Sciatic nerve (tissue), 2 donors: ENCODE data around the gene EVC2. TPM values are rescaled to one million over a fixed set of nuclear protein-coding genes. Genes with fewer than 3 reads are reported as not detected.
"Not testable (repeated sequence)": the region's sequence is repeated elsewhere in the genome, so short reads cannot be mapped to it uniquely, and the experiment has no call there.

Experiments
- ATAC-seq: fragments of 200-7000 bp; cut with Tn5 transposase; one replicate; pipeline ENCODE4 v1.9.1; 2020; ENCODE audit warnings: mild to moderate bottlenecking, moderate library complexity
- DNase-seq: peaks from one replicate; pipeline ENCODE4 v3.0.0-alpha.2; 2020; ENCODE audit warnings: low spot score
- intact Hi-C: fragments of 100-400 bp; cut with DNase I; formaldehyde crosslinking; loops from one replicate; pipeline ENCODE4 v1.14.2; 2022
- total RNA-seq: library from RNA; stranded (reverse); fragmentation: NEBNext Ultra II Directional; extraction: Animal tissue kit (Norgen Biotek cat#: 25700); gene quantifications from one replicate; pipeline ENCODE4 v1.2.1, GENCODE V29; 2021
- donor health status: DM: no; HTN: no; CAD: no.
- donor health status: DM: no; HTN: no; CAD: no.

The EVC2 gene
- total RNA-seq, 1 donor from 2014 or later, result 12.5 TPM

DNA sequence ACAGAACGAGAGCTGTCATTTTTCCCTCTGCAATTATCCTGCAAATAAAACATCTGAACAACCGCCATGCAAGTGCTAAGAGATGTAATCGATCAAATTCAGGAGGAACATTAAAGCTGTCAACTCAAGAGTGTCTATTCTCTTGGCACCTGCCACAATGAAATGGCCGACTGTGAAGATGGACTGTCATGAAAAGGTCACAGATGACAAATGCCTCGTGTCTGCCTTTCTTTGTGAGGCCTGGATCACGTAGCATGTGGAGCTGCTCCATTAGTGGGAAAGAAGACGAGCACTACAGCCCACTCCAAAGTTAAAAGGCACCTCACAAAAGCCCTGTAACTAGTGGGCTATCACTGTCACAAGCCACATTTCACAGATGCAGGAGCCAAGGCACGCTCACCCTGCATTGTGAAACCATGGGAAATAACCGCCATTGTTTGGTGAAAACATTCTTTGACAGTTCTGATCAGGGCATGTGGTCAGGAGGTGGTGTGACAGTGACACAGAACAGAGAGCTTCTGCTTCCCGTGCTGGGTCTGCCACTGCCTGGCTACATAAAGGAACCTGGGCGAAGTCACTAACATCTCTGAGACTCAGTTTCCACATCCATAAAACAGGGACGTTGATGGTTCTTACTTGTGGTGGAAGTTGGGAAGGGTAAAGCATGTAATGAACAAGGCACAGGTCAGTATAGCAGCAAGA lies 98.9 kb downstream of the EVC2 start:
- ATAC-seq (no peak), DNase-seq (no peak)
- intact Hi-C loops, result no loop called here

DNA sequence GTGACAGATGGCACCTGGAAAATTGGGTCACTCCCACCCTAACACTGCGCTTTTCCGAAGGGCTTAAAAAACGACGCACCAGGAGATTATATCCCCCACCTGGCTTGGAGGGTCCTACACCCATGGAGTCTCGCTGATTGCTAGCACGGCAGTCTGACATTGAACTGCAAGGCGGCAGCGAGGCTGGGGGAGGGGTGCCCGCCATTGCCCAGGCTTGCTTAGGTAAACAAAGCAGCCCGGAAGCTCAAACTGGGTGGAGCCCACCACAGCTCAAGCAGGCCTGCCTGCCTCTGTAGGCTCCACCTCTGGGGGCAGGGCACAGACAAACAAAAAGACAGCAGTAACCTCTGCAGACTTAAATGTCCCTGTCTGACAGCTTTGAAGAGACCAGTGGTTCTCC lies 114.5 kb downstream of the EVC2 start:
- DNase-seq, intact Hi-C loops, ATAC-seq: not testable (repeated sequence)

DNA sequence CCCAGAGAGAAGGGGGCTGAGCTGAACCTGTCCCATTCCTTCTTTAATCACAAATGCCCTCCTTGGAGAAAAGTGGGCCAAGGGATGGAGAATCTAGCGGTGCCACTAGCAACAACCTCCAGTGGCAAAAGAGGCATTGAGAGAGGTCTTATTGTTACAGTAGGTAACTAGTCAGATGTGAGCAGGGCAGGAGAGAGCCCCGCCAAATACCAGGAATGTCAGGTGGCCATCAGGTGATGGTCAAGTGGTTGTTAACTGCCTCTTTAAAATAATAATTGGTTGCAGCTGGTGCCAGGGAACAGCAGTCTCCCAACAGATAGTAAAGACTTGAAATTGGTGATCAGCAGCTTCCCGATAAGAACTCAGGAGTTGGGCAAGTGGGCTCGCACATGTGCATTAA lies 116.1 kb downstream of the EVC2 start:
- ATAC-seq (no peak), DNase-seq (no peak)
- intact Hi-C loops, result no loop called here

DNA sequence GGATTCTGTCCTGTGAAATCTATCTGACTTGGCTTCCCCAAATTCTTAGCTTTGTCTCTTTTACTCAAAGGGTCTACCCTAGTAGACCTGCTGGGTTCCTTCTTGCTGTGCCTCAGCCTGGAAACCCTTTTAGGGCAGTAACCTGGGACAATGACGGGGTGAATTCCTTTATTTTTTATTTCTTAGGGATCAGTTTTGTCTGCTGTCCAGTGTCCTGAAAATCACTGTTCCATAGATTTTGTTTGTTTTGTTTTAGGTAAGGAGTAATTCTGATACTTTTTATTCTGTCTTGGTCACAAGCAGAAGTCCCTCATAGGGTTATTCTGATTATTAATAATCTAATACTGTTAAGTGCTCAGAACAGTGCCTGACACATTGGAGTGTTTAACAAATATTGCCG lies 118.9 kb downstream of the EVC2 start:
- no peak for ATAC-seq
- DNase-seq, result no peak
- intact Hi-C loops, result no loop called here

DNA sequence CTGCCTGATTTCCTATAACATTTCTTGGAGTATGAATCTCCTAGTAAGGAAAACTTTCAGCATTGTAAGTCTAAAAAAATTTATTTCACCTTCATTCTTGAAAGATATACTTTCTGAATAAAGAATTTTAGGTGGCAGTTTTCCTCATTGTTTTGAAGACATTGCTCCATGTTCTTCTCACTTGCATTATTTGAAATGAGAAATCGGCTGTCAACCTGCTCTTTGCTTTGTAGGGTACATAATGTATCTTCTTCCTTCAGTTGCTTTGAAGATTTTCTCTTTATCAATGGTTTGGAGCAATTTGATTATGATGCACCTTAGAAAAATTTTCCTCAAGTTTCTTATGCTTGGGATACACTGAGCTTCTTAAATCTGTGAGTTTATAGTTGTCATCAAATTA lies 120.3 kb downstream of the EVC2 start:
- no peak for DNase-seq
- intact Hi-C loops, result no loop called here
- no peak for ATAC-seq

DNA sequence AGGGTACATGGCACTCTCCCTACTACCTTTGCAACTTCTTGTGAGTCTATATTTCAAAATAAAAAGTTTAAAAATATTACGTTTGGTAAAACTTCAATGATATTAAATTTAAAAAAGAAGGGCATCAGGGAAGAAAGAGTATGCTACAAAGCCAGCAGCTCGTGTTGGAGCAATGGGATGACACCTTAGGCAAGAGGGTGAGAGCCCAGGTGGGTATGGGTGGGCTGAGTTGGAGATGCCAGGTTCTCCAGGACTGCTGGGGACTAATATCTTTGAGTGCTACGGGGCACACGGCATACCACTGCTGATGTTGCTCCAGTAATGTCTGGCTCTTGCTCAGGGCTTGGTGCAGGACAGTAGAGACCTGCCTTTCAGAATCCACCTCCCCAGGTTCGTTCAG lies 132.4 kb downstream of the EVC2 start:
- no peak for DNase-seq
- intact Hi-C loops, result no loop called here
- no peak for ATAC-seq

DNA sequence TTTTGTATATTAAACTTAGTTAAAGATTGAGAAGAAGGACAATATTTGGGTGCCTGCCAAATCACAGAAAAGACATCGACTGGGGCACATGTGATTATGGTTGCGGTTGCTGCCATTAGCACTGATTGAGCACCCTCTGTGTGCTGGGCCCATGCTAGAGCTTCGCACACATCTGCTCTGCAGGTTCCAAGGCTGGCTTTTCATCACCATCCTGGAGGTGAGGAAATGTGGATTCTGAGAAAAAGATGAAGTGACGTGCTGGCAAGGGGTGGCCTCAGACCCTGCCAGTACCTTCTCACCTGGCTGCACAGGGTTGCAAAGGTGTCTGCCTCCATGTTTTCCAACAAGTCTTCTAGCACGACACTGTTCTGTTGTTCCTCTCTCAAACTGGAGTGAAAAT lies 134.0 kb downstream of the EVC2 start:
- DNase-seq, result no peak
- ATAC-seq, result no peak
- intact Hi-C loops, result no loop called here

DNA sequence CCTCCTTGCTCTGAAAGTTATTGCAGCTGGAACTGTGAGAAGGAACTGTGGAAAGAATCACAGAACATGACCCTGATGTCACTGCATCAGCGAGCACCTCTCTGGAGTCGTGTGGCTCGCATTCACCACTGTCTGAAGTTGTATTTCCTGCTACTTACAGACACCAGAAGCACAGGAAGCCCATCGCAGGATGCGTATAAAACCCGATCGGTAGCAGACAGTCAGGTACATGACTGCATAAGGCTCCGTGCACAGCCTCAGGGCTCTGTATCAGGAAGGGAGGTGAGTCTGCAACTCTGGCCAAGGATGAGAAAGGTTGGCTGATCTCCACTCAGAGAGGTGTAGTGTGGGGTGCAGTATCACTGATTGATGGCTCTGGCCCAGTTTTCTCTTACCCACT lies 134.4 kb downstream of the EVC2 start:
- DNase-seq (no peak), ATAC-seq (no peak)
- intact Hi-C loops, result no loop called here

DNA sequence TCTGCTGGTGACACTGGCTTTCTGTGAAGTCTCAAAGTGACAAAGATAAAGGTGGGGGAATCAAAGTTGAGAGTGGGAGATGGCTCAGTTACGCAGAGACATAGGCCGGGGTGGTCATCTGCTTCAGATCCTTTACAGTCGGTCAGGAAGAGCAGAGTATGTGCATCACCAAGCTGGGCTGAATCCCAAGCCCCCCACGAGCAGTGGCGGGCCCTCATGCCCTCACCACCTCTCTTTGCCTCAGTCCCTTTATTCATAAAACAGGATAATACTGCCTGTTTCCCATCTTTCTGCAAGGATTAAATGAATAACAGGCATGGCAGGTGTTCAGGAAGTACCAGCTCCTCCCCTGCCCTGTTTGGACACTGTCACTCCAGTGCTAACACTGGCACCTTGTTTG lies 135.6 kb downstream of the EVC2 start:
- intact Hi-C loops, result no loop called here
- DNase-seq (no peak), ATAC-seq (no peak)

DNA sequence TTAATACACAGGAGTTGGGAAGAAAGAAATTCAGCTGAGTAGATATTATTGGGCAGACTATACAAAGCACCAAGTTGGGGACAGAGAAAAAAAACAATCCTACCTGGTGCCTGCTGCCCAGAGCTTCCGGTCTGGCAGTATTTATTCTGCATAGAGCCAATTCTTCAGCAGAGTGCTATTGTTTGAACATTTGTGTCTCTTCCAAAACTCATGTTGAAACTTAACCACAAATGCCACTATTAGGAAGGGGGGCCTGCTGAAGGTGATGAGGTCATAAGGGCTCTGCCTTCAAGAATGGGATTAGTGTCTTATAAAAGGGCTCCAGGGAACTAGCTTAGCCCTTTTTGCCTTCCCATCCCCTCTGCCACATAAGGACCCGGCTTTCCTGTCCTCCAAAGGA lies 136.2 kb downstream of the EVC2 start:
- no peak for DNase-seq
- intact Hi-C loops, result no loop called here
- ATAC-seq, result no peak

DNA sequence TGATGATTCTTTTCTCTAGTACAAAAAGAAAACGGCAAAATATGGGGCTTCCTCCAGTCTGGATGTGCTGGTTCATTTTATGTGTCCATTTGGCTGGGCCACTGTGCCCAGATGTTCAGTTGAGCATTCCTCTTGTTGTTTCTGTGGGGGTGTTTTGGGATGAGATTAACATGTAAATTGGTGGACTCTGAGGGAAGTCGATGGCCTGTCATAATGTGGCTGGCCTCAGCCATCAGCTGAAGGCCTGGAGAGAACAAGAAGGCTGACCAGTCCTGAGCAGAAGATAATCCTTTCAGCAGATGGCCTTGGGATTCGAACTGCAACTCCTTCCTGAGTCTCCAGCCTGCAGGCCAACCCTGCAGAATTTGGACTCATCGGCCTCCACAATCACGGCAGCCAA lies 136.7 kb downstream of the EVC2 start:
- ATAC-seq (no peak), DNase-seq (no peak)
- intact Hi-C loops, result no loop called here

DNA sequence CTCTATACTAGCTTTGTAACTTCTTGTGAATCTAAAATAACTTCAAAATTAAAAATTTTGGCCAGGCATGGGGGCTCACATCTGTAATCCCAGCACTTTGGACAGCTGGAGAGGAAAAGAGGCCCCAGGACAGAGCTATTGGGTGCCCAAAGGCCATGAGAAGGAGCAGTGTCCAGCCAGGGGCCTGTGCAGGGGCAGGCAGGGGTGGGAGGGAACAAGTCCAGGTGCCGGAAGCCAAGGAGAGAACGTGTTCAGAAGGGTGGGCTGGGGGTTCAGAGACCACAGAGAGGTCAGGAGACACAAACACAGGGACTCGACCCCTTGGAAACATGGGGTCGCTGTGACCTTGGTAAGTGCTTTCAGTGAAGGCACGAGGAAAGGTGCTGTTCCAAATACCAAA lies 138.9 kb downstream of the EVC2 start:
- no peak for DNase-seq
- intact Hi-C loops, result no loop called here
- no peak for ATAC-seq

DNA sequence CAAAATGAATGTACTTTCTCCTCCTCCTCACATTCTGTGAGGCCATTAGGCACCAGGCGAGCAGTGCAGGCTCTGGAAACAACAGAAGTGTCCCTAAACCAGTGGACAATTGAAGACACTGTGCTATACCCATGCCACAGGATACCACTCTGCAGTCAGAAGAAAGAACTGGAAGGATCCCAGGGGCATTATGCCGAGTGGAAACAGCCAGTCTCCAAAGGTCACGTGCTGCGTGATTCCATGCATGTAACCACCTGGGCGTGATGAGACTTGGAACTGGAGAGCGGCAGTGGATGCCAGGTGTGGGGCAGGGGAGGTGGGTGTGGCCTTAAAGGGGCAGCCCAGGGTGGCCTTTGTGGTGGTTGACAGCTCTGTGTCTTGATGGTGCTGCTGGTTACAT lies 139.4 kb downstream of the EVC2 start:
- no peak for ATAC-seq
- no peak for DNase-seq
- intact Hi-C loops, result no loop called here

DNA sequence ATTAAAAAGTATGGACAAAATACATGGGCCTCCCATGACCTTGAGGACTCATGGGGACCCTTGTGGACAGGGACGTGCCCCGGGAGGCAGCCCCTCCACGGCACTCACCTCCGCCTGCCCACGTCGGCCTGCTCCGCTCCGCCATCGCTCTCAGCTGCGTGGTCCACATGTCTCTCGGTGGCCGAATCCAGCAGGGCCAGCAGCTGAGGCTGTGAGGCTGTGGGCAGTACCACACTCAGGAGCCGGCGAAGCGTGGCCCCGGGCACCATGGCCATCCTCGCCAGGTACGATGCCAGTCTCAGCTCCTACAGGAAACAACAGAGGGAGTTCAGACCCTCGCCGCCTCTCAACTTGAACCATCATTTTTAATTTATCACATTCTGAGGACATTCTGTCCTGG lies 140.0 kb downstream of the EVC2 start:
- no peak for ATAC-seq
- DNase-seq, result no peak
- intact Hi-C loops, result no loop called here

DNA sequence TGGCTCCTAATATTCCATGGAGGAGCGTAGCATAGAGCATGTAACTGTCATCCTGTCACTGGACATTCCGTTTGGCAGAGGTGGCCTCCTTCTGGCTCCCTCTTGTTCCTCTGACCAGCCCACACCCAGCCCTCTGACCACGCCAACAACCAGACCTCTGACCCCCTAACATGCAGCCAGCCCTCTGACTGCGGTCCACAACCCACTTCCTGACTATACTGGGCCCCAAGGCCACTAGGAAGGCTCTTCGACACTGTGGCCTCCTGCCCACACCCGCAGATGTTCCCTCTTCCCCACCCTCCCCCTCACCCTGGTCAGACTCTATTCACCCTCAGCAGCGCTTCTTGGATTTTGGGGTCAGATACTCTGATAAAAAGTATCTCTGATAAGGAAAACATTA lies 141.4 kb downstream of the EVC2 start:
- intact Hi-C loops, result no loop called here
- DNase-seq (no peak), ATAC-seq (no peak)

DNA sequence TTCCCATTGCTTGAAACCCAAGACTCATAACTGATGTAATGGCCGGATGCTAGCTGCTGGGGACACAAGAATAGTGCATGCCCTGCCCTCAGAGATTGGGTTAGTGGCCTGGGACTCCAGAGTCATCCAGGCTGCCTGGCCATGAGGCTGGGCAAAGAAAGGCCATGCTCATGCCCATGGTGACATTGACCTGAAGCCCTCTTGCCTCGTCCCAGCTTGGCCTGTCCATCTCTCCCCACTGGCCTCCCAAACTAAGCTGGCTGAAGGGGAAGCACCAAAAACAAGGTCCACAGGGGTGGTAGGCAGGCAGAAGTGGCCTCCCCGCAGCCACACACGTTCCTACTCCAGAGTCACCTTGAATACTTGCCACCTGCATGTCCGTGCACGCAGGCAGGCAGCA lies 141.8 kb downstream of the EVC2 start:
- DNase-seq (no peak), ATAC-seq (no peak)
- intact Hi-C loops, result no loop called here

DNA sequence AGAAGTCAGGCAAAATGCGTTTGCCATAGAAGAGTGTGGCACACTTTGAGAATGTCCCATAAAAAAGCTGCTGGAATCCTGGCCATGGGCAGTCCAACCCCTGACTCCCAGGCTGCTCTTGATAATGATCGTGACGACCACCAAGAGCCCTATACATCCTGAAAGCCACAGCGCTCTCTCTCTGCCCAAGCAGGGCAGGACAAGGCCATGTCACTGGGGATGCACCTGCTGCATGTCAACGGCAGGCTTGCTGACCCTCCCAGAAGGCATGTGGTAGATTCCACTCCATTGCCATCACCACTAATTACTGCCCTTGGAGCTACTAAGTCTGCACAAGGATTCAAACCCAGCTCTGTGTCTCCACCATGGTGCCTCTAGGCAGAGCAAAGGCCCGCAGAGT lies 144.5 kb downstream of the EVC2 start:
- ATAC-seq, result no peak
- intact Hi-C loops, result no loop called here
- DNase-seq, result no peak

DNA sequence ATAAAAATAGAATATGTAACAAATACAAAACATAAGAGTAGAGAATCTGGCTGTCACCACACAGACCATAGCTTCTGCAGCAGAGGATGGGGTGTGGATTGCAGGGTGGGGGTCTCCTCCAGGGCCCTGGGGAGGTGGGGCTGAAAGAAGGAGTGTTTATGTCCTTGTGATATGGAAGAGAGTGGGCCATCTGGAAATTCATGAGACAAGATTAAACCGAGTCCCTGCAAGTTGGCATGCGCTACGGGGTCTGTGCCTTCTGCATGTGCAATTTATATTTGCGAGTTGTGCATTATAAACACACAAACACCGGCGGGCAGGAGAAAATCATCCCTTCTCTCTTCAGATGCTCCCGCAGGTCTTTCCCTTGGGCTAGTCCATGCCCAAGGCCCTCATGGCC lies 145.9 kb downstream of the EVC2 start:
- intact Hi-C loops, result no loop called here
- no peak for DNase-seq
- ATAC-seq, result no peak

DNA sequence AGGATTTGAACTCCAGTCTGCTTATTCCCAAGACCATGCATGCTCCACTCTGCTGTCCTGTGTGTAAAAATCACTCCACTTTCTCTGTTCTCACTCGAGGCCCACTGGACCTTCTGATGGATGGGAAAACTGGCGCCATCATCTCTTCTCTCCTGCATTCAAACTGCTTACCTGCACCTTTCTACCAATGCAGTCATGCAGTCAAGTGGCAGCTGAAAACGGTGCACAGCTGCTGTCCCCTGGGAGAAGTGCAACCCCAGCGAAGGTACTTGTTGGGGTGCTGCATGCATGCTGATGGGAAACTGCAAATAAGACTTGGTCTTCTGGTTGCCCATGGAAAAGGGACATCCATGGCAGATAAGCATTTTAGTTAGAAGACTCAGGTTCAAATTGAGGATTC lies 147.1 kb downstream of the EVC2 start:
- ATAC-seq (no peak), DNase-seq (no peak)
- intact Hi-C loops, result no loop called here

DNA sequence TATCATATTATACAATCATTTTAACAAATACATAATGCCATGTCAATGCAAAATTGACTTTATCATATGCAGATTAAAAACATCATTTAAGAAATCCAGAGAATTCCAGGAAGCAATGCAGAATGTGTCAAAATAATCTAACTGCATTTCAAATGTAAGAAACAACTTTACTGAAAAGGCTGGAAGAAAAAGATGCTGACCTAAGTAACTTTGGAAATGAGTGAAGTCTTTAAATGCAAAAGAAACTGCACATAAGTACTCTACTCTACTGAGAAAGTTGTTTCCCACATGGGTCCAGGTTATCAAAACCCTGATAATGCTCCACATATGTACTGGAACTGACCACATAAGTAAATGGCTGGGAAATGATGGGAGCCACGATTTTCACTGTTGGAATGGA lies 149.9 kb downstream of the EVC2 start:
- intact Hi-C loops, result no loop called here
- DNase-seq, result no peak
- ATAC-seq, result no peak

DNA sequence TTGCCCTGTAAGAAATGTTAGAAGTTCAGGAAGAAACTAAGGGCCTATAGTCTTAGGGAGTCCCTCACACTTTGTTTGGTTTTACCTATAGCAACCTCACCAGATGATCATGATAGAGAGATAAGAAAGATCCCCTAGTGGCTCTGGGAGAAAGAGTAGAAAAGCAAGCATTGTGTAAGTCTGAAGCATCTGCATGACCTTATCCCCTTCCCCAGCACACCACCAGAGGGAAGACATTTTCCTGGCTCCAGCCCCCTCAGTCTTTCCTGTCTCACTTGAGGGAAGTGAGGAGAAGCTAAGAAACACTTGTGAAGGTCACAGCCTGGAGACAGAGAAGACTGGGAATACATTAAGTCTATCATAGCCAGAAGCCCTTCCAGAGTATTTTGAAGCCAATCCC lies 154.0 kb downstream of the EVC2 start:
- ATAC-seq (no peak), DNase-seq (no peak)
- intact Hi-C loops, result no loop called here

DNA sequence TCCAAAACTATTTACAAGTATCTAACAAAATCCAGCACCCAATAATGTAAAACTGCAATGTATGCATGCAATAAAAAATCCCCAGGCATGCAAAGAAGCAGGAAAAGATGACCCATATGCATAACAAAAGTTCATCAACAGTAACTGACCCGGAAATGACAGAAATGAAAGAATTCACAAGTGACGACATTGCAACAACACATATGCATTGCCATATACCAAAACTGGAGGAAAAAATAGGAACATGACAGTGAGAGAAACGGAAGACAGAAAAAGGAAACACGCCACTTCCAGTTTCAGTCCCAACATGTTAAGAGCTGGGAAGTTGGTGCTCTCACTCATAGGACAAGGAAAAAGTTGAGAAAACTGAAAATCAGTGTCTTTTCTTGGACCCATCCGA lies 154.6 kb downstream of the EVC2 start:
- DNase-seq (no peak), ATAC-seq (no peak)
- intact Hi-C loops, result no loop called here
